Parathyroid adenoma (tissue), 2 donors: ENCODE data around the gene ANKRD44.
"Not testable (repeated sequence)": the region's sequence is repeated elsewhere in the genome, so short reads cannot be mapped to it uniquely, and the experiment has no call there.

Source experiments
- H2AFZ ChIP-seq: fragments of 300-600 bp; sonication (generic); one replicate; pipeline ENCODE4 v1.7.0; 2017; ENCODE audit warnings: antibody characterized with exemption, mild to moderate bottlenecking
- H3K27ac ChIP-seq: fragments of 300-600 bp; sonication (generic); one replicate; pipeline ENCODE4 v1.7.0; 2017
- H3K27me3 ChIP-seq: fragments of 300-600 bp; sonication (generic); one replicate; pipeline ENCODE4 v1.7.0; 2017; ENCODE audit warnings: low read length; ENCODE audit not compliant: control insufficient read depth, insufficient read depth
- H3K36me3 ChIP-seq: fragments of 300-600 bp; sonication (generic); one replicate; pipeline ENCODE4 v1.7.0; 2017; ENCODE audit warnings: low read length; ENCODE audit not compliant: control insufficient read depth, insufficient read depth
- H3K4me1 ChIP-seq: fragments of 300-600 bp; sonication (generic); one replicate; pipeline ENCODE4 v1.7.0; 2017; ENCODE audit warnings: control low read depth
- H3K4me2 ChIP-seq: fragments of 300-600 bp; sonication (generic); one replicate; pipeline ENCODE4 v1.7.0; 2017; ENCODE audit warnings: low read length
- H3K4me3 ChIP-seq: fragments of 300-600 bp; sonication (generic); one replicate; pipeline ENCODE4 v1.7.0; 2017; ENCODE audit warnings: low read depth, low read length
- H3K79me2 ChIP-seq: fragments of 300-600 bp; sonication (generic); one replicate; pipeline ENCODE4 v1.7.0; 2017; ENCODE audit warnings: control low read depth
- H3K9ac ChIP-seq: fragments of 300-600 bp; sonication (generic); one replicate; pipeline ENCODE4 v1.7.0; 2017; ENCODE audit warnings: mild to moderate bottlenecking
- H3K9me3 ChIP-seq: fragments of 300-600 bp; sonication (generic); one replicate; pipeline ENCODE4 v1.7.0; 2017; ENCODE audit warnings: low read length; ENCODE audit not compliant: control insufficient read depth
- CTCF ChIP-seq: fragments of 300-600 bp; sonication (generic); IDR thresholded peaks from one replicate; pipeline ENCODE4 v1.7.0; 2017; ENCODE audit warnings: antibody characterized with exemption, mild to moderate bottlenecking
- donor health status: primary hyperparathyroidism.

Gene ANKRD44

GRCh38 chr2:197072533-197072932, 238.0 kb downstream of the ANKRD44 start:
- Histone ChIP-seq H3K79me2 (no peaks in the 10 kb centered on the region), H3K27ac (no peak overlapping the region), H3K36me3 (no peaks in the 10 kb centered on the region), H3K4me2 (no peak overlapping the region), H3K4me3 (no peak overlapping the region), H3K27me3 (no peaks in the 10 kb centered on the region), H3K9me3 (no peaks in the 10 kb centered on the region), H2AFZ (no peak overlapping the region), H3K4me1 (no peaks in the 10 kb centered on the region), H3K9ac (no peak overlapping the region)
- TF ChIP-seq CTCF = no peak

GRCh38 chr2:197071790-197072436, 238.7 kb downstream of the ANKRD44 start:
- H3K4me1 ChIP-seq = no peaks in the 10 kb centered on the region
- H3K4me3 ChIP-seq = no peak overlapping the region
- no peaks in the 10 kb centered on the region for H3K36me3 ChIP-seq
- no peak overlapping the region for H3K9ac ChIP-seq
- no peaks in the 10 kb centered on the region for H3K79me2 ChIP-seq
- TF ChIP-seq CTCF = no peak
- no peak overlapping the region for H2AFZ ChIP-seq
- H3K4me2 ChIP-seq = no peak overlapping the region
- no peak overlapping the region for H3K27ac ChIP-seq
- H3K27me3 ChIP-seq = no peaks in the 10 kb centered on the region
- no peaks in the 10 kb centered on the region for H3K9me3 ChIP-seq

GRCh38 chr2:197071213-197071612, 239.4 kb downstream of the ANKRD44 start:
- Histone ChIP-seq H3K9ac (no peak overlapping the region), H3K36me3 (no peaks in the 10 kb centered on the region), H3K27ac (no peak overlapping the region), H2AFZ (no peak overlapping the region), H3K4me1 (no peaks in the 10 kb centered on the region), H3K27me3 (no peaks in the 10 kb centered on the region), H3K9me3 (no peaks in the 10 kb centered on the region), H3K4me2 (no peak overlapping the region), H3K79me2 (no peaks in the 10 kb centered on the region), H3K4me3 (no peak overlapping the region)
- TF ChIP-seq CTCF = no peak

GRCh38 chr2:197069958-197070357, 240.6 kb downstream of the ANKRD44 start:
- no peak for TF ChIP-seq CTCF

GRCh38 chr2:197062574-197062973, 248.0 kb downstream of the ANKRD44 start:
- not testable (repeated sequence) for H3K27me3 ChIP-seq, H3K27ac ChIP-seq, H3K4me3 ChIP-seq, H3K4me1 ChIP-seq, H2AFZ ChIP-seq, H3K9me3 ChIP-seq, H3K79me2 ChIP-seq, H3K36me3 ChIP-seq, H3K4me2 ChIP-seq, H3K9ac ChIP-seq

More at GRCh38 chr2:197069958-197070357, 240.6 kb downstream of the ANKRD44 start:
- Histone ChIP-seq H3K36me3 (no peaks in the 10 kb centered on the region), H3K9me3 (no peaks in the 10 kb centered on the region), H3K27ac (no peak overlapping the region), H3K4me2 (no peak overlapping the region), H3K4me3 (no peak overlapping the region), H3K9ac (no peak overlapping the region), H3K79me2 (no peaks in the 10 kb centered on the region), H2AFZ (no peak overlapping the region), H3K4me1 (no peaks in the 10 kb centered on the region), H3K27me3 (no peaks in the 10 kb centered on the region)
